ENCODE results near the gene PIK3IP1.
"Not testable (repeated sequence)": the region's sequence is repeated elsewhere in the genome, so short reads cannot be mapped to it uniquely, and the experiment has no call there.

The PIK3IP1 gene

GRCh38 chr22:31292236-31292989 is at the start of gene PIK3IP1:
Gene PIK3IP1 (minus strand): TSS chr22:31292488. CDS start chr22:31292344, 144 bp downstream.
- DNase-seq, result peak; percentile 75

- DNase-seq, result no peak
Observed at GRCh38 chr22:31341386-31342088, 49.2 kb upstream of the PIK3IP1 start.

- DNase-seq, result no peak
Observed at GRCh38 chr22:31340765-31341247, 48.5 kb upstream of the PIK3IP1 start.

- no peak for DNase-seq
Observed at GRCh38 chr22:31340360-31340759, 48.1 kb upstream of the PIK3IP1 start.

GRCh38 chr22:31339148-31339832 is 47.0 kb upstream of the PIK3IP1 start:
- DNase-seq, result no peak

- no peak for DNase-seq
Observed at GRCh38 chr22:31337178-31337577, 44.9 kb upstream of the PIK3IP1 start.

- no peak for DNase-seq
Observed at GRCh38 chr22:31334329-31334728, 42.0 kb upstream of the PIK3IP1 start.

- no peak for DNase-seq
Observed at GRCh38 chr22:31333641-31334040, 41.4 kb upstream of the PIK3IP1 start.

- DNase-seq, result no peak
Observed at GRCh38 chr22:31332886-31333285, 40.6 kb upstream of the PIK3IP1 start.

GRCh38 chr22:31332010-31332409 is 39.7 kb upstream of the PIK3IP1 start:
- DNase-seq, result no peak

GRCh38 chr22:31329453-31330215 is 37.3 kb upstream of the PIK3IP1 start:
- no peak for DNase-seq

- DNase-seq, result no peak
Observed at GRCh38 chr22:31329029-31329428, 36.7 kb upstream of the PIK3IP1 start.

- no peak for DNase-seq
Observed at GRCh38 chr22:31328544-31328960, 36.3 kb upstream of the PIK3IP1 start.

- DNase-seq, result no peak
Observed at GRCh38 chr22:31327806-31328543, 35.7 kb upstream of the PIK3IP1 start.

GRCh38 chr22:31326877-31327276 is 34.6 kb upstream of the PIK3IP1 start:
- DNase-seq, result no peak

- DNase-seq, result no peak
Observed at GRCh38 chr22:31323578-31324550, 31.6 kb upstream of the PIK3IP1 start.

- DNase-seq, result no peak
Observed at GRCh38 chr22:31321421-31321820, 29.1 kb upstream of the PIK3IP1 start.

GRCh38 chr22:31314220-31314619 is 21.9 kb upstream of the PIK3IP1 start:
- DNase-seq, result not testable (repeated sequence)

GRCh38 chr22:31313366-31314147 is 21.3 kb upstream of the PIK3IP1 start:
- DNase-seq, result peak; percentile 61

GRCh38 chr22:31308181-31308580 is 15.9 kb upstream of the PIK3IP1 start:
- no peak for DNase-seq
